IPS-15b (cell line): ENCODE measurements around the gene AXIN2.

Experiments
- H3K27me3 ChIP-seq: one replicate; pipeline ENCODE4 v1.6.1; 2013; ENCODE audit warnings: low read length; ENCODE audit not compliant: control insufficient read depth, insufficient read depth
- H3K36me3 ChIP-seq: one replicate; pipeline ENCODE4 v1.6.1; 2013; ENCODE audit warnings: low read length; ENCODE audit not compliant: control insufficient read depth, insufficient read depth
- H3K4me1 ChIP-seq: one replicate; pipeline ENCODE4 v1.6.1; 2013; ENCODE audit warnings: mild to moderate bottlenecking, low read length; ENCODE audit not compliant: control insufficient read depth, insufficient read depth
- H3K4me3 ChIP-seq: one replicate; pipeline ENCODE4 v1.5.1; 2013; ENCODE audit warnings: low read depth, low read length
- H3K9ac ChIP-seq: one replicate; pipeline ENCODE4 v1.6.1; 2013; ENCODE audit warnings: low read depth, mild to moderate bottlenecking, low read length
- H3K9me3 ChIP-seq: one replicate; pipeline ENCODE4 v1.6.1; 2013; ENCODE audit warnings: mild to moderate bottlenecking, low read length; ENCODE audit not compliant: control insufficient read depth, insufficient read depth

The AXIN2 gene

GRCh38 chr17:65559461-65559803 is 2.0 kb downstream of the AXIN2 start:
- Histone ChIP-seq H3K9me3 (no peaks in the 10 kb centered on the region), H3K9ac (peak overlapping the region; percentile 79), H3K4me3 (peak overlapping the region; percentile 78), H3K4me1 (peaks cover 18% of the 10 kb centered on the region), H3K27me3 (no peaks in the 10 kb centered on the region), H3K36me3 (peaks cover 24% of the 10 kb centered on the region)

- peak overlapping the region; percentile 78 for H3K4me3 ChIP-seq
- no peaks in the 10 kb centered on the region for H3K9me3 ChIP-seq
- H3K4me1 ChIP-seq, result peaks cover 23% of the 10 kb centered on the region
- H3K27me3 ChIP-seq, result no peaks in the 10 kb centered on the region
- peaks cover 27% of the 10 kb centered on the region for H3K36me3 ChIP-seq
- H3K9ac ChIP-seq, result peak overlapping the region; percentile 79
These were observed 2.6 kb downstream of the AXIN2 start for GRCh38 chr17:65558683-65559460.

GRCh38 chr17:65558311-65558682 is 3.2 kb downstream of the AXIN2 start:
- H3K27me3 ChIP-seq, result no peaks in the 10 kb centered on the region
- H3K4me3 ChIP-seq, result peak overlapping the region; percentile 78
- H3K9ac ChIP-seq, result peak overlapping the region; percentile 24
- peaks cover 23% of the 10 kb centered on the region for H3K4me1 ChIP-seq
- H3K9me3 ChIP-seq, result no peaks in the 10 kb centered on the region
- H3K36me3 ChIP-seq, result peaks cover 27% of the 10 kb centered on the region

- Histone ChIP-seq H3K4me3 (peak overlapping the region; percentile 78), H3K27me3 (no peaks in the 10 kb centered on the region), H3K9ac (peak overlapping the region; percentile 24), H3K4me1 (peaks cover 23% of the 10 kb centered on the region), H3K9me3 (no peaks in the 10 kb centered on the region), H3K36me3 (peaks cover 27% of the 10 kb centered on the region)
These were observed 3.8 kb downstream of the AXIN2 start for GRCh38 chr17:65557349-65558310.

- Histone ChIP-seq H3K27me3 (no peaks in the 10 kb centered on the region), H3K9me3 (no peaks in the 10 kb centered on the region), H3K9ac (no peak overlapping the region), H3K4me1 (peaks cover 23% of the 10 kb centered on the region), H3K4me3 (peak overlapping the region; percentile 78), H3K36me3 (peaks cover 31% of the 10 kb centered on the region)
These were observed 4.5 kb downstream of the AXIN2 start for GRCh38 chr17:65556910-65557348.

GRCh38 chr17:65556014-65556909 is 5.2 kb downstream of the AXIN2 start:
- H3K27me3 ChIP-seq, result no peaks in the 10 kb centered on the region
- no peaks in the 10 kb centered on the region for H3K9me3 ChIP-seq
- peaks cover 31% of the 10 kb centered on the region for H3K36me3 ChIP-seq
- H3K9ac ChIP-seq, result no peak overlapping the region
- peak overlapping the region; percentile 78 for H3K4me3 ChIP-seq
- peaks cover 23% of the 10 kb centered on the region for H3K4me1 ChIP-seq

- H3K27me3 ChIP-seq, result no peaks in the 10 kb centered on the region
- H3K9ac ChIP-seq, result peak overlapping the region; percentile 24
- peaks cover 36% of the 10 kb centered on the region for H3K36me3 ChIP-seq
- no peaks in the 10 kb centered on the region for H3K9me3 ChIP-seq
- peaks cover 31% of the 10 kb centered on the region for H3K4me1 ChIP-seq
- H3K4me3 ChIP-seq, result no peak overlapping the region
These were observed 6.8 kb downstream of the AXIN2 start for GRCh38 chr17:65554553-65555223.

GRCh38 chr17:65553646-65554552 is 7.5 kb downstream of the AXIN2 start:
- Histone ChIP-seq H3K9me3 (no peaks in the 10 kb centered on the region), H3K4me3 (no peak overlapping the region), H3K4me1 (peaks cover 31% of the 10 kb centered on the region), H3K27me3 (no peaks in the 10 kb centered on the region), H3K36me3 (peaks cover 43% of the 10 kb centered on the region), H3K9ac (no peak overlapping the region)

GRCh38 chr17:65553009-65553645 is 8.3 kb downstream of the AXIN2 start:
- H3K36me3 ChIP-seq, result peaks cover 47% of the 10 kb centered on the region
- no peak overlapping the region for H3K4me3 ChIP-seq
- H3K9me3 ChIP-seq, result no peaks in the 10 kb centered on the region
- H3K27me3 ChIP-seq, result no peaks in the 10 kb centered on the region
- H3K9ac ChIP-seq, result no peak overlapping the region
- H3K4me1 ChIP-seq, result peaks cover 34% of the 10 kb centered on the region

GRCh38 chr17:65552214-65552613 is 9.2 kb downstream of the AXIN2 start:
- Histone ChIP-seq H3K4me3 (no peak overlapping the region), H3K9ac (no peak overlapping the region), H3K27me3 (no peaks in the 10 kb centered on the region), H3K9me3 (no peaks in the 10 kb centered on the region), H3K4me1 (peaks cover 32% of the 10 kb centered on the region), H3K36me3 (peaks cover 44% of the 10 kb centered on the region)
